Pancreas (tissue), 10 donors: ENCODE data around the gene BHLHE23. TPM values are rescaled to one million over a fixed set of nuclear protein-coding genes. Genes with fewer than 3 reads are reported as not detected.
A peak's percentile ranks its signal among the peaks of the same experiment; 100 is the strongest.

Source experiments
- ATAC-seq, 4 donors: fragments of 200-7000 bp; cut with Tn5 transposase; one replicate each; pipeline versions ENCODE4 v1.8.0 to v1.9.1; 2020; ENCODE audit warnings: mild to moderate bottlenecking in 4 of 4, moderate library complexity in 4 of 4
- DNase-seq, 6 donors: peaks; one replicate each; pipeline ENCODE4 v3.0.0-alpha.2; 2020
- FAIRE-seq: peaks from 2 replicates; lab custom pipeline; 2012; peaks lifted over from hg19 to GRCh38; lab: Jason Lieb, UNC
- H3K27ac ChIP-seq, 4 donors: fragments of 200-600 bp; sonication (generic); 1 replicate in 3 of 4; 2 replicates in 1 of 4; pipeline versions ENCODE4 v1.5.0 to v1.8.0; 2020
- H3K27me3 ChIP-seq, 4 donors: fragments of 200-600 bp; one replicate each; pipeline ENCODE4 v1.8.0; 2021
- H3K36me3 ChIP-seq, 3 donors: fragments of 200-600 bp; sonication (generic) in 1 of 3; one replicate each; pipeline versions ENCODE4 v1.5.0 to v1.8.0; 2020 to 2021
- H3K4me1 ChIP-seq, 3 donors: fragments of 200-600 bp; one replicate each; pipeline ENCODE4 v1.8.0; 2021
- H3K4me3 ChIP-seq, 4 donors: fragments of 200-600 bp; sonication (generic) in 2 of 4; one replicate each; pipeline versions ENCODE4 v1.5.0 to v1.8.0; 2020 to 2021
- H3K9me3 ChIP-seq, 4 donors: fragments of 200-600 bp; one replicate each; pipeline ENCODE4 v1.8.0; 2021
- CTCF ChIP-seq, 4 donors: fragments of 200-600 bp; sonication (generic) in 3 of 4; IDR thresholded peaks; one replicate each; pipeline versions ENCODE4 v1.5.0 to v1.8.0; 2021; ENCODE audit warnings: antibody characterized with exemption in 4 of 4
- WGBS, 2 donors: extraction: QIAGEN DNeasy Blood & Tissue Kit; methylation state at CpG; one replicate each; pipeline ENCODE4 v1.1.7; 2013; 5-methylcytosine and 5-hydroxymethylcytosine counted together
- intact Hi-C, 3 donors: fragments of 100-400 bp; cut with DNase I; formaldehyde crosslinking; loops; one replicate each; pipeline versions ENCODE4 v1.11.1 to v1.14.2; 2022
- polyA plus RNA-seq, 2 donors: library from polyadenylated mRNA; stranded (reverse); fragments of 200-250 nt; gene quantifications; one replicate each; pipeline ENCODE4 v1.2.3, GENCODE V29; 2013
- total RNA-seq, 6 donors: library from RNA; stranded (reverse); fragmentation: NEBNext Ultra II Directional in 4 of 6; extraction: Animal tissue kit (Norgen Biotek cat#: 25700) in 4 of 6; gene quantifications; one replicate each; pipeline versions ENCODE4 v1.2.1 to v1.2.4, GENCODE V29; 2021 to 2023
- donor health status: healthy with polysubstance abuse.
- donor health status: DM: no; HTN: no; CAD: no; lungs with moderate emphysema.
- donor health status: DM: no; HTN: no; CAD: no.
- donor health status: control.
- donor health status: control.
- donor health status: Bipolar disorder and iron deficiency.
- donor health status: DM: yes; HTN: yes; CAD: no.
- donor health status: DM: no; HTN: no; CAD: no.
- donor health status: DM: no; HTN: no; CAD: no.
- donor health status: DM: yes; HTN: yes; CAD: no.

Gene BHLHE23
- total and polyA plus RNA-seq, 8 donors = not detected

- 64 to 76% methylated on average over 25 of the region's 25 CpGs for WGBS, 2 donors
- H3K27me3 ChIP-seq = peaks cover 0 to 32% (median 0%) of the 10 kb centered on the region in 4 donors
- DNase-seq (peak in 1 of 6 donors; percentile 40), ATAC-seq (no peak), FAIRE-seq (no peak)
- intact Hi-C loops = loop anchor here in 1 of 3 donors (10.0 kb wide), 1 partner anchor 123 kb away; no protein-coding TSS in a partner anchor
- H3K4me1 ChIP-seq = no peaks in the 10 kb centered on the region
- H3K4me3 ChIP-seq = no peak overlapping the region
- no peak overlapping the region for H3K27ac ChIP-seq
- H3K9me3 ChIP-seq = no peaks in the 10 kb centered on the region
- H3K36me3 ChIP-seq = no peaks in the 10 kb centered on the region
- no peak for TF ChIP-seq CTCF (IDR thresholded peaks at IDR 0.05)
Measured at GRCh38 chr20:63017826-63018411, 11.2 kb upstream of the BHLHE23 start.

- FAIRE-seq (no peak), DNase-seq (peak in 2 of 6 donors; percentile 42 to 57), ATAC-seq (no peak)
- no peak for TF ChIP-seq CTCF (IDR thresholded peaks at IDR 0.05)
- no peaks in the 10 kb centered on the region for H3K9me3 ChIP-seq
- WGBS, 2 donors = 54 to 67% methylated on average over 22 of the region's 22 CpGs
- H3K27ac ChIP-seq = no peak overlapping the region
- no peaks in the 10 kb centered on the region for H3K4me1 ChIP-seq
- no peak overlapping the region for H3K4me3 ChIP-seq
- peaks cover 0 to 34% (median 0%) of the 10 kb centered on the region in 4 donors for H3K27me3 ChIP-seq
- no peaks in the 10 kb centered on the region for H3K36me3 ChIP-seq
- intact Hi-C loops = loop anchor here in 1 of 3 donors (10.0 kb wide), 1 partner anchor 122 kb away; no protein-coding TSS in a partner anchor
Measured at GRCh38 chr20:63017076-63017825, 10.5 kb upstream of the BHLHE23 start.

GRCh38 chr20:63016514-63017075 lies 9.8 kb upstream of the BHLHE23 start:
- ATAC-seq (no peak), DNase-seq (peak in 1 of 6 donors; percentile 44), FAIRE-seq (no peak)
- Histone ChIP-seq H3K36me3 (no peaks in the 10 kb centered on the region), H3K4me3 (no peak overlapping the region), H3K9me3 (no peaks in the 10 kb centered on the region), H3K27ac (no peak overlapping the region), H3K27me3 (peaks cover 0 to 39% (median 0%) of the 10 kb centered on the region in 4 donors), H3K4me1 (no peaks in the 10 kb centered on the region)
- intact Hi-C loops = loop anchor here in 1 of 3 donors (10.0 kb wide), 1 partner anchor 122 kb away; no protein-coding TSS in a partner anchor
- WGBS, 2 donors = 49 to 65% methylated on average over 14 of the region's 14 CpGs
- no peak for TF ChIP-seq CTCF (IDR thresholded peaks at IDR 0.05)

- no peak for ATAC-seq
- H3K27me3 ChIP-seq = peaks cover 0 to 45% (median 0%) of the 10 kb centered on the region in 4 donors
Measured at GRCh38 chr20:63015662-63016361, 9.0 kb upstream of the BHLHE23 start.

More at GRCh38 chr20:63015662-63016361, 9.0 kb upstream of the BHLHE23 start:
- Histone ChIP-seq H3K4me1 (no peaks in the 10 kb centered on the region), H3K4me3 (no peak overlapping the region), H3K9me3 (no peaks in the 10 kb centered on the region), H3K36me3 (no peaks in the 10 kb centered on the region), H3K27ac (no peak overlapping the region)
- peak in 2 of 6 donors; percentile 47 to 55 for DNase-seq
- FAIRE-seq = no peak
- 52 to 70% methylated on average over 21 of the region's 22 CpGs for WGBS, 2 donors
- TF ChIP-seq CTCF (IDR thresholded peaks at IDR 0.05) = no peak
- intact Hi-C loops = loop anchor here in 1 of 3 donors (10.0 kb wide), 1 partner anchor 121 kb away; no protein-coding TSS in a partner anchor
